22Rv1 (cell line): ENCODE results near the gene BNIPL.

ENCODE experiments used
- H3K27ac ChIP-seq: fragments of 450-650 bp; 2 replicates; pipeline ENCODE4 v1.5.1; 2017
- CTCF ChIP-seq: fragments of 450-650 bp; IDR thresholded peaks from 2 replicates; pipeline ENCODE4 v1.5.1; 2017; ENCODE audit warnings: mild to moderate bottlenecking
- ZFX ChIP-seq: fragments of 450-650 bp; IDR thresholded peaks from 2 replicates; pipeline ENCODE4 v1.6.1; 2017; ENCODE audit warnings: antibody characterized with exemption, borderline replicate concordance

BNIPL gene

DNA sequence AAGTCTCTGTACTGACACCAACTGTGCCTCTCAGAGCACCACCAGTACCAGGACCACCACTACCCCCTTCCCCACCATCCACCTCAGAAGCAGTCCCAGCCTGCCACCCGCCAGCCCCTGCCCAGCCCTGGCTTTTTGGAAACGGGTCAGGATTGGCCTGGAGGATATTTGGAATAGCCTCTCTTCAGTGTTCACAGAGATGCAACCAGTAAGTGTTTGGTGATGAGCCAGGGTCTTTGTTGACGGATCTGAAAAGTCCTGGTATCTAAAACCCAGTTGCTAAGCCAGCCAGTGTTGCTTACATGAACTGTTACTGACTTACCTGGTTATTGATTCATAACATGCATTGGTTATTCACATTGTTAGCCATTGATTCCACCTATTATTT, 12.3 kb downstream of the BNIPL start:
- H3K27ac ChIP-seq: peak overlapping the region; percentile 75
- no peak for TF ChIP-seq ZFX
- TF ChIP-seq CTCF: peak; percentile 45

DNA sequence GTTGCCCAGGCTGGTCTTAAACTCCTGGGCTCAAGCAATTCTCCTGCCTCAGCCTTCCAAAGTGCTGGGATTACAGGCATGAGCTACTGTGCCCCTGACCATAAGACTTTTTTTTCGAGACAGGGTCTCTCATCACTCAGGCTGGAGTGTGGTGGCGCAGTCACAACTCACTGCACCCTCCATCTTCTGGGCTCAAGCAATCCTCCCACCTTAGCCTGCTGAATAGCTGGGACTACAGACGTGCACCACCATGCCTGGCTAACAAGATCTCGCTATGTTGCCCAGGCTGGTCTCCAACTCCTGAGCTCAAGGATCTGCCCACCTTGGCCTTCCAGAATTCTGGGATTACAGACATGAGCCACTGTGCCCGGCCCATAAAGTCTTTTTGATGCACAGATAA, 13.1 kb downstream of the BNIPL start:
- TF ChIP-seq CTCF: no peak
- TF ChIP-seq ZFX: no peak
- H3K27ac ChIP-seq: peak overlapping the region; percentile 75

DNA sequence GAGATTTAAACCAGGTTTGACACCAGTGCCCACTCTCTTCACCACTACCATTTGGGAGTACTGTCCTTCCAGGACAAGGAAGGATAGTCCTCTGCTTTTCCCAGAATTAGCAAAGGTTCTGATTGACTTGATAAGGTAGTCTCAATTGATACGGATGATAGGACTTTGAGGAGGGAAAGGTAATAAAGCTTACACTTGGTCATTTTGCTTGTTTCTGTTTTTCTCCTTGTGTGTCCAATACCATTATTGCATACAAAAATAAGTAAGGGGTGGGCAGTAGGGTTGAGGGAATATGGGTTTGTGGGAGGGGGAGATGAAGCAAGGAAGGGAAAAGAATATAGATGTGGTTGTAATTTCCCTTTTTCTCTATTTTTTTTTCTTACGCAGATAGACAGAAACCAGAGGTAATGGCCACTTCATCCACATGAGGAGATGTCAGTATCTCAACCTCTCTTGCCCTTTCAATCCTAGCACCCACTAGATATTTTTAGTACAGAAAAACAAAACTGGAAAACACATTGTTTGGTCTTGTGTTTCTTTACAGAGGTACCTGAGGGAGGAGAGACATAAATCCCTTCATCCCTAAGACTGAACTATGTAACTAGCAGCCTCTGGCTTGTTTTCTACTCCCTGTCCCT, 13.8 kb downstream of the BNIPL start:
- peak overlapping the region; percentile 75 for H3K27ac ChIP-seq
- TF ChIP-seq CTCF (no peak), ZFX (no peak)

- peak overlapping the region; percentile 75 for H3K27ac ChIP-seq
- TF ChIP-seq CTCF: no peak
Observed at GRCh38 chr1:151051356-151052009, 15.1 kb downstream of the BNIPL start.

- peak overlapping the region; percentile 93; the same call in 1 of the 2 replicates for H3K27ac ChIP-seq
- TF ChIP-seq ZFX: no peak
- TF ChIP-seq CTCF: no peak
Observed at GRCh38 chr1:151054971-151055547, 18.7 kb downstream of the BNIPL start.

DNA sequence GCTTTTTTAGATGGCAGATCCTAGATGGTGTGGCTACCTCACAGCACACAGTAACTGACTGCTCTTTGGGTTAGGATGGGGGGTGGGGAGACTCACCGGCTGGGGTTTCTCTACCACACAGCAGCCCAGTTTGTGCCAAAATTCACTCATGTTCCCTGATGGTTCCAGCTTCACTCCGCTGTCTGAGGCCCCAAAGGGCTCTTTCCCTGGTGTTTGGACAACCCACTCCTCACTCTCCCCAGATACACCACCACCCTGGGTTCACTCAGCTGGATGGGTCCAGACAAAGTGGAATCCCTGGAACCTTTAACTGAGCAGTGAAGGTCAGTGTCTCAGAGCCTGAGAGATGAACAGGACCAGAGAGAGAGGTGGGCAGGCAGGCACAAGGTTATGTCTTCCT, 19.2 kb downstream of the BNIPL start:
- peak overlapping the region; percentile 93; the same call in 1 of the 2 replicates for H3K27ac ChIP-seq

DNA sequence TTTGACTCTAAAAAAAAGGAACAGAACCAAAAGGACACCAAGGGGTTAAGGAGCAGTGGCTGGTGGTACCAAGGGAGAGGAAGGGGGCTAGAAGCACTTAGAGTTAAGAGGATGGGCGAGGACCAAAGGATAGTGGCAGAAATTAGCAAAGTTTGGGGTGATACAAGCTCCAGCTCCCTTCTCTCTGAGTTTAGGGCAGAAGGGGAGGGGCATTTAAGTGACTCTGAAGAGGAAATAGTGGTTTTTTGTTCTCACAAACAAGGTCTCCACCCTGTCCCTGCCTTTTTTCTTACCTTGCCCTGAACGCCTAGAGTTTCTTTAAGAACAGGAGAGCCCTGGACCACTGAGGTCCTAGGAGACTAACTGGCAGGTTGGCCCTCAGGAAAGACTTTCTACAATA, 19.8 kb downstream of the BNIPL start:
- peak overlapping the region; percentile 93 for H3K27ac ChIP-seq
- TF ChIP-seq ZFX (no peak), CTCF (no peak)

More for the DNA sequence above, 19.2 kb downstream of the BNIPL start:
- TF ChIP-seq ZFX: no peak
